ENCODE measurements around the gene GSTCD.

GRCh38 chr4:105659190-105659589 is 49.4 kb upstream of the GSTCD start:
- no peak for TF ChIP-seq CTCF (conservative IDR thresholded peaks at IDR 0.05 in 1 of 2, IDR thresholded peaks at IDR 0.05 in 1 of 2; ENCODE audit: low read depth in 1 of 2, low read length in 2 of 2)
- TF ChIP-seq EZH2 (IDR thresholded peaks at IDR 0.05; ENCODE audit: low read length, missing control alignments): no peak

Data from fibroblast of lung (primary cell).